PC-3 (cell line): ENCODE measurements around the gene SLC7A1.

Source experiments
- CTCF ChIP-seq: fragments of 300-600 bp; sonication (generic); conservative IDR thresholded peaks from 2 replicates; pipeline ENCODE4 v1.5.1; 2017; ENCODE audit warnings: antibody characterized with exemption, low read depth, mild to moderate bottlenecking, low read length
- EZH2 ChIP-seq: fragments of 300-600 bp; sonication (generic); IDR thresholded peaks from one replicate; pipeline ENCODE4 v1.6.1; 2017; ENCODE audit warnings: antibody characterized with exemption, mild to moderate bottlenecking, low read length; ENCODE audit not compliant: unreplicated experiment

- TF ChIP-seq EZH2 (no peak), CTCF (no peak)
These were observed 120.5 kb downstream of the SLC7A1 start for GRCh38 chr13:29474991-29475390.
